Kidney glomerular epithelial cell (primary cell): ENCODE measurements around the gene RPL3.
"Not testable (repeated sequence)": the region's sequence is repeated elsewhere in the genome, so short reads cannot be mapped to it uniquely, and the experiment has no call there.

Experiments
- DNase-seq: peaks from one replicate; lab custom pipeline; 2025; lab: John Stamatoyannopoulos, UW

Gene RPL3

DNA sequence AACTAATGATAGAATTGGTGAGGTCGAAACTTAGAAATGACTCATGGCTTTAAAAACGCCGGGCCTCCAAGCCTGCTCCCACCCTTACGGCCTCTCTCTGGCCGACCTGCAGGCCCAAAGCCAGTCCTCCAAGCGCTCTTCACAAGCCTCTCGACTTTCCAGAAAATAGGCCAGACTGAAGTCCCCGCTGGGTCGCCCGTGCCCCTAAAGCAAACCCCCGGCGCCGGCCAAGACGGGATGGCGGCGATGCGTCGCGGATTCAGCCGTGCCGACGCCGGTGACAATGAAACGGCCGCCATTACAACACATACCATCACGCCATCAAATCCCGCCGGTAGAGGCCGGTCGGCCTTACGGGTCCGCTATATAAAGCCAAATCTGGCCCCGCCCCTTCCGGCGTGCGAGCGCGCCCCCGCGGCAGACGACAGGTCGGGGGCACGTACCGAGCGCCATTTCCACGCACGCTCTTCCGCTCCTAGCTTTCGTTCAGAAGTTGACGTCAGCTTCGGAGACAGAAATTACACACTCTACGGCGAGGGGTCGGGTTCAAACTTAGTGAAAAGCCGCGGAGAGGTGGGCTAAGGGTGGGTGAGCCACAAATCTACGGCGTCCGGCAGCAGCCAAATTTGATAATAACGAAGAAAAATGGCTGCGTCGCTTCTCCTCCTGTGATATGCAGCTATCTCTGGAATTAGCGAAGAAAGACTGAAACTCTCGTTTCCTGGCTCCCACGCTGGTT is at the start of gene RPL3:
Gene RPL3 (minus strand): TSS at position 340 of the 739 bp plus-strand sequence. CDS start 26 bp downstream, at position 314.
- peak; percentile 94 for DNase-seq

DNA sequence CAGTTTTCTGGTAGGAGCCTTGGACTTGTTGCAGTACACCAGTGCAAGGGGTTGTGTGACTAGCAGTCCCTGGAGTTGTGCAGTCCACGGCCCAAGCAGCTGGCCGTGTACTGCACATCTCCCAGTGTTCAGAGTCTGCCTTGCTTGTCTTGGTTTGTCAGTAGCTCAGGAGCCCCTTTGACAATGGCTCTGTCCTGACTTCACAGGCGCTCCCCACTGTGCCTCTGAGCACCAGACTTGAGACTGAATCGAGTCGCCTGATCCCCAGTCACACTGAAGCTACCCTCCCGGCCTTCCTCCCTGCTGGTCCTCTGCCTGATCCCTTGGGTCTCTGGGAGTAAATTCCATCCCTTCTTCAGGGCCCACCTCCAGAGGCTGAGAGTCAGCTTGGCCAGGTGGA is 49.8 kb upstream of the RPL3 start:
- DNase-seq = no peak

DNA sequence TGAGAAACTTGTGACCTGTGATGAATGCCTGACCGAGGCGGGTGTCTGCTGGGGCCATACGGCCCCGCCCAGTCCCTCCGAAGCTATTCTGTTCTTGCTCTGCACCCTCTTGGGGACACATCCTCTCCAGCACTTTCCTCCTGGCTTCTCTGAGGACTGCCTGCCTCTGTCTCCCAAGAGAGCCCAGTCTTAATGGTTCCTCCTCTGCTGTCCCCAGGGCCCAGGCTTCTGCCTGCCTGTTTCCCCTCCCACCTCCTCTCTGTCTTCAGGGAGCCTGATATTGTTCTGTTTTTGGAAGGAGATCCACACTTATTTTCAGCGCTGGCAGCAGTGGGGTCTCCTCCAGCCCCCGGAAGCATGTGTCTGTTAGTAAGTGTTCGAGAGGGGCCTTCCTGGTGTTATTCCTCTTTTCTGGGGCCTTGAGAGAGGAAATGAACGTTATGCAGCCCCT is 49.1 kb upstream of the RPL3 start:
- DNase-seq = no peak

DNA sequence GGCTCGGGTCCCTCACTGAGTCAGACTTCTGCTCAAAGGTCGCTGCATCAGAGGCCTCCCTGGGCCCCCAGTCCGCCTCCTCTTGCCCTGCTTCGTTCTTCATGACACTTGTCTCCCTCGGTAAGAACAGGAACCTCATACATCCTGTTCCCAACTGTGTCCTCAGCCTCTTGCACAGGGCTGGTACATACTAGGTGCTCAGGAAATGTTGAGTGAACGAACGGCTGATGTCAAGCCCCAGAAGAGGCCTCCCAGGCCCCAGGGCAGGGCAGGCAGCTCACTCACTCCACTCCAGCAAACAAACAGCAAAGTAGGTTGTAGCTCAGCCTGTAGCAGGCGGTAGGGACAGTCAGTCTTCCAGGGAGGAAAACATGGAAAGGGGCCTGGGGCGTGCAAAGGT is 47.6 kb upstream of the RPL3 start:
- no peak for DNase-seq

DNA sequence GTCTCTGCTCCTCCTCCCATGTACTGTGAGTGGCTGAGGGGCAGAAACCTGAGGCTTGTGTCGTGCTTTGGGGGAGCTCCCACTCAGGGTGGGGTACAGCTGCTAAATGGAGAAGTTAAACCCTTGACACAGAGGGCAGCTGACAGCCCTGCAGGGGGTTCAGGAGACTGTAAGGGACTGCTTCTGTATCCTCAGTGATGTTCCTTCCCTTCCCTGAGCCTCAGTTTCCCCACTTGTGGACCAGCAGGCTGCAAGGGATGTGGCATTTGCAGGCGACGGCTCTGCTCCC is 46.0 kb upstream of the RPL3 start:
- no peak for DNase-seq

DNA sequence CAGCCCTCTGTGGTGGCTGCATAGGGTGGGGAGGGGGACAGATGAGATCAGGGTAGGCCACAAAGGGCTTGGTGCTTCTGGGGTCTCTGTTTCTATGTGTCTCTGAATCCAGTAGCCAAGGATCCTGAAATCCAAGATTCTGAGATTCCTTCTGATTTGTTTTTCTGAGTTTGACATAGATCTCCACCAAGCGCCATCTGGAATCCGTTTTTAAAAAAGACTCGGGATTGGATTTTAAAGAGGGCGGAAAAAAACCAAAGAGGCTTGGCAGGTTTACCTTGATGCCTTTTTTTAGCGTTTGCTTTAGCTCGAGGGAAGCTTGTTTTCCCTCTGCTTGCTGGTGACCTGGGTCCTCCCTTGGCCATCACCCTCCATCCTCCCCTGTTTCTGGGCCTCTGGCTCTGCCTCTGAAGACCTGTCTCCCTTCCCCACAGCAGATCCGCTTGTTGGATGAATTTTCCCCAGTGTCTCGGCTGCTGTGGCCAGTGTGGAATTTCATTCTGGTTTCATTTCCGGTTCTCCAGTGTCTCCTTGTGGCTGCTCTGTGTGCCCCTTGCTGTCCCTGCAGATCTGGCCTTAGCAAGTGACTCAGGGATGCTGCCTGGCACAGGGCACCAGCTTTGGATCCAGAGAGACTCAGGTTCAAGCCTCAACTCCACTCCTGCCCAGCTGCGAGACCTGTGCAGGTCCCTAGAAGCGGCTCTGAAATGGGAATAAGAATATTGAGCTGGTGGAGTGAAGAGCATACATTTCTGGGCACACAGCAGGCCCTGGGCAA is 45.5 kb upstream of the RPL3 start:
- DNase-seq = no peak

DNA sequence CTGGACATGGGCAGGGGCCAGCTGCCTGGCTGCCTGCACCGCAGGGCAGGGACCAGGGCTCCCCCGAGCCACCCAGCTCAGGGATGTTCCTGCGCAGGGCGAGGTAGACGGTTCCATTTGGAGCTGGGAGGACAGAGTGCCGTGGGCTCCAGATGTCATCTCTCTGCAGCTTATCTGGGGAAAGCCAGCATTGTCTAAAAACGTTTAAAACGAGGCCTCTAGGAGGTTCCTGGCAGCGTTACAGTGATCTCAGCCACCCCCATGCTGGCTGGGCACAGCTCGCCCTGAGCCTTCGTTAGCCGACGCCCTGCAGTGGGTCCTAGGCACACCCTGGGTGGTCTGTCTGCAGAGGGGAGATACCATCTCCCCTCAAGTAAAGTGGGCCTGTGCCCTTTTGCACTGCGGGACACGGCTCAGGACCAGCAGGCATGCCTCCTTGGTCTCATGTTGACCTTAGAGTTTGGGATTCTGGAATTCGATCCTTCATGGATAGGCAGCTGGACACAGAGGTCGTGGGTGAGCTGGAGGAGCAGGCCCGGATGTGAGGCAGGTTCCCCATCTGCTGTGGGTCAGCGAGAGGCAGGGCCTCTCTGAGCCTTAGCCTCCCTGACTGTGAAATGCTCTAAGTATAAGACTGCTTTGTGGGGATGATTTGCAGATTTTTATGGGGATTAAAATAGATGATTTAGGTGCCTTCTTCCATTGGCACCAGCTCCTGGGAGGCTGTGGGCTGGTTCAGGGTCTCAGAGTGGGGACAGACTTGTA is 44.5 kb upstream of the RPL3 start:
- no peak for DNase-seq

DNA sequence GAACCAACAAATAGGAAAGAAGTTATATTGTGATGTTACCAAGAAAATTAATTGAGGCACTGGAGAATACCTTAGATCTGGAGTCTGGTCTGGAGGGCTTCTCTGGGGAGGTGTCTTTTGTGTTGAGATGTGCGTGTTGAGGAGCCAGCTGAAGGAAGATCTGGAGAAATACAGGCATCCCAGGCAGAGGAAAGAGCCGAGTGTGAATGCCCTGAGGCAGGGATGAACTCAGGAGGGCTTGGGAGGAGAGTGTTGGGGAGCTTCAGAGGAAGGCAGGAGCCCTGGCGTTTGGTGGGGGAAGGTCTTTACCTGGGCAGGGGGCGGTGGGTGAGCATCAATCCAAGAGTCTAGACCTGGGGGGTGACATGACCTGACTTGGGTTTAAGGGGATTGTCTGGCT is 43.5 kb upstream of the RPL3 start:
- DNase-seq = no peak

DNA sequence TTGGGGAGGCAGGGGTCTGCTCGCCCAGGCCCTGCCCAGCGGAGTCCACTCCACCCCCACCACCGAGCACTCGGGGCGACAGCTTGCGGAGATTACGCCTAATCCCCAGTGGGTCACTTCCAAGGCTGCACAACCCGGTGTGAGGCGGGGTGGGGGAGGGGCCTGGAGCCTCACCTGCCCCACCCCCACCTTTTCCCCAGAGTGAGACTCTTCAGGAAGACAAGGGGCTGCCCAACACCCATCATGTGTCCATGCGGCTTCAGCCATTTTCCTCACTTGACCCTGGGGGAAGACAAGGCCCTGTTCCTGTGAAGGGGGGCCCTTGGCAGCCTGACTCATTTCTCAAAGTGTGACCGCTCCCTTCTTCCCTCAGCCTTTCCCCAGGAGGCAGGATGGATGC is 42.8 kb upstream of the RPL3 start:
- DNase-seq = no peak

DNA sequence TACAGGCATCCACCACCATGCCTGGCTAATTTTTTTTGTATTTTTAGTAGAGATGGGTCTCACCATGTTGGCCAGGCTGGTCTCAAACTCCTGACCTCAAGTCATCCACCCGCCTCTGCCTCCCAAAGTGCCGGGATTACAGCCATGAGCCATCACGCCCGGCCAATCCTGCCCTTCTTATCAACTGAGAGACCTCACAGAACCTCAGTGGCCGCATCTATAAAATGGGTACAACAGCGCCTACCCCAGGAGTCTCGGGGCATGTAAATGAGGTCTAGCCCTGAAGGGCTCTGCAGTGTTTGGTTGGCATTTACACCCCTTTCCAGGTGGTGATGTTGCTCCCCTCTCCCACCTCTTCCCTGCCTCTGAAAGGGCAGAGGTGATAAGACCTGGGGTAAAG is 42.1 kb upstream of the RPL3 start:
- DNase-seq = no peak

DNA sequence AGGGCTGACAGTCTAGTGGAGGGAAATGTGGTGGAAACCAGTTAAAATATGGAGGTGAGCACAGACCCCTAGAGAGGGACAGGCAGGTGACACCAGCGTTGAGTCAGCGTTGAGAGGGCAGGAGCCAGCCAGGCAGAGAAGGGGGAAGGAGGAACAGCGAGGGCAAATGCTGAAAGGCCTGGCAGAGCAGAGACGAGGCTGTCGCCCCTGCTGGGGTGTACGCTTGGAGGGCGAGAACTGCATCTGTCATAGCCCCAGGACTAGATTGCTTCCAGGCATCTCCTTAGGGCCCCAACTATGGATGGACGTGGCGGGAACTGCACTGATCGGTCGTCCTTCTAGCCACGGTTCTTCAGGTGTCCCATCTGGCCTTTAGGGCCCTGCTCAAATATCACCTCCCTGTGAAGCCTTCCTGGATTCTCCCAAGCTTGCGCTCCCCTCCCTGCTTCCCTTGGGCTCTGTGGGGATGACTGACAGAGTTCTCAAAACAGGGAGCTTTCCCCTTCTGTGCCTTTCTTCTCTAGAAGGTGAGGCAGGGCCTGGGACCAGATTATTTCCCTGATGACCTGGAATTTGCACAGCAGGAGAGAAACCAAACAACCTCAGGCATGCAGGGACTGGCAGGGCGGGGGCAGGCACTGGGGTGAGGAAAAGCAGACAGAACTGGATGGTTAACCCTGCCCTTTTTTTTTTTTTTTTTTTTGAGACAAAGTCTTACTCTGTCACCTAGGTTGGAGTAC is 41.4 kb upstream of the RPL3 start:
- peak; percentile 72 for DNase-seq

DNA sequence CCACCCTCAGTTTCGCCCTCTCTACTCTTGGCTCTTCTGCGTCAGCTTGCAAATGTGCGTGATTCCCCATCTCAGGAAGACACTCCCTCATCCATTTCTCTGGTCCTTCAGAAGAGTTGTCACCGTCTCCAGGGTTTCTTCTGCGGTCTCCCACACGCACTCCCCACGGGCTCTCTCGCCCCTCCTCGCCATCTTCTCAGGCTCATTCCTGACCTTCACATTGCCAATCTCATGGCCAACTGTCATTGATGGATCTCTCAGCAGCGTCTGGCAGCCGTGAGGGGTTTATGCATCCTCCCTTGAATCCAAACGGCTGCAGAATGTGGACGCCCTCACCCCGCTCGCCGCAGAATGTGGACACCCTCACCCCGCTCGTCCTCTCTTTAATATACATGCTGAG is 40.8 kb upstream of the RPL3 start:
- DNase-seq = no peak

DNA sequence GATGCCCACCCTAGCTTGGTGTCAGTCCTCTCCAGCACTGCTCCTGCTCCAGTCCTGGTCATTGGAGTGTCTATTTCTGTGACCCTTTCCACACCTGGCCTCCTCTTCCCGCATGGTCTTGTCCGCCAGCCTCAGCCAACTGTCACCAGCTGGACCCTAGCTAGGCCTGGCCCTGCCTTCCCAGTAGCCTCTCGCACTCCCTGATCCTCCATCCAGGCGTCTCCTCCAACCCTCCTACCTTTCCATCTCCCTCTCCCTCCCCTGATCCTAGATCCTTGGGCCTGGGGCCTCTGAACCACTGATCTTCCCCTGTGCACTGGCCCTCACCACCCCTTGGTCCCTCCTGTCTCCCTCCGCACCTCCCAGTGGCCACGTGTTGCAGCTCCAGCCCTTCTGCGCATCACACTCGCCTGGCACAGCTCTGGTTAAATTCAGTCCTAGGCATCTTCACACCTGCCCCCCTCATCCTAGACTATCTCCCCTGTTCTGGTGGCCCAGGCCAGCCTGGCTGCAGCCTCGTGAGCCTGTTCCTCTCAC is 40.3 kb upstream of the RPL3 start:
- no peak for DNase-seq

DNA sequence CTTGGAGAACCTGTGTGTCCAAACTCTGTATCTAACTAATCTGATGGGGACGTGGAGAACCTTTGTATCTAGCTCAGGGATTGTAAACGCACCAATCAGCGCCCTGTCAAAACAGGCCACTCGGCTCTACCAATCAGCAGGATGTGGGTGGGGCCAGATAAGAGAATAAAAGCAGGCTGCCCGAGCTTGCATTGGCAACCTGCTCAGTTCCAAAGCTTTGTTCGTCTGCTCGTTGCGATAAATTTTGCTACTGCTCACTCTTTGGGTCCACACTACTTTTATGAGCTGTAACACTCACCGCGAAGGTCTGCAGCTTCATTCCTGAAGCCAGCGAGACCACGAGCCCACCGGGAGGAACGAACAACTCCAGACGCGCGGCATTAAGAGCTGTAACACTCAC is 38.8 kb upstream of the RPL3 start:
- DNase-seq = not testable (repeated sequence)

DNA sequence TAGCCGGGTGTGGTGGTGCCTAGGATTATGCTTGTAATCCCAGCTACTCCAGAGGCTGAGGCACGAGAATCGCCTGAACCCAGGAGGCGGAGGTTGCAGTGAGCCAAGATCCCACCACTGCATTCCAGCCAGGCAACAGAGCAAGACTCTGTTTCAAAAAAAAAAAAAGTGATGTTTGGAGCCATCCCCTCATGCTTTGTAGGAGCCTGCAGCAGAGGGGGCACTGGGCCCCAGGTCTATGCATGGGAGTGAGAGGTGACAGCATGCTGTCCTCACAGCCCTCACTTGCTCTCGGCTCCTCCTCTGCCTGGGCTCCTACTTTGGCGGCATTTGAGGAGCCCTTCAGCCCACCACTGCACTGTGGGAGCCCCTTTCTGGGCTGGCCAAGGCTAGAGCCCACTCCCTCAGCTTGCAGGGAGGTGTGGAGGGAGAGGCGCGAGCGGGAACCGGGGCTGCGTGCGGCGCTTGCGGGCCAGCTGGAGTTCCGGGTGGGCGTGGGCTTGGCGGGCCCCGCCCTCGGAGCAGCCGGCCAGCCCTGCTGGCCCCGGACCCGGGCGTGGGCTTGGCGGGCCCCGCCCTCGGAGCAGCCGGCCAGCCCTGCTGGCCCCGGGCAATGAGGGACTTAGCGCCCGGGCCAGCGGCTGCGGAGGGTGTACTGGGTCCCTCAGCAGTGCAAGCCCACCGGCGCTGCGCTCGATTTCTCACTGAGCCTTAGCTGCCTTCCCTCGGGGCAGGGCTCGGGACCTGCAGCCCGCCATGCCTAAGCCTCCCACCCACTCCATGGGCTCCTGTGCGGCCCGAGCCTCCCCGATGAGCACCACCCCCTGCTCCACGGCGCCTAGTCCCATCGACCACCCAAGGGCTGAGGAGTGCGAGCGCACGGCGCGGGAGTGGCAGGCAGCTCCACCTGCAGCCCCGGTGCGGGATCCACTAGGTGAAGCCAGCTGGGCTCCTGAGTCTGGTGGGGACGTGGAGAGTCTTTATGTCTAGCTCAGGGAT is 38.0 kb upstream of the RPL3 start:
- not testable (repeated sequence) for DNase-seq

DNA sequence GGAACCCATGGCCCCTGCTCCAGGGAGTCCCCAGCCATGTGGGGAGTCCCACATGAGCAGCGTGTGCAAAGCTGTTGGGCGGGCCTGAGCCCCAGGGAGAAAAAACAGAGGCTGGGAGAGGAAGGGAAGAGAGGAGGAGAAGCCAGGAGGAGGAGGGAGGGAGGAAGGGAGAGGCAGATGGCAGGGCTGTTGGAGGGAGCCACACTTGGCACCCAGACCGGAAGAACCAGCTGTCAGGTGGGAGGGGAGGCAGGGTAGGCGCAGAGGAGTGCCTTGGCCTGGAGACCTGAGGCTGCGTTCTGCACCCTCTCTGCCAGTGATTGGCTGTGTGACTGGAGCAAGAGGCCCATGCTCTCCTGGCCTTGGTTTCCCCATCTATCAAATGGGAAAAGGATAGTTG is 37.0 kb upstream of the RPL3 start:
- DNase-seq = no peak

DNA sequence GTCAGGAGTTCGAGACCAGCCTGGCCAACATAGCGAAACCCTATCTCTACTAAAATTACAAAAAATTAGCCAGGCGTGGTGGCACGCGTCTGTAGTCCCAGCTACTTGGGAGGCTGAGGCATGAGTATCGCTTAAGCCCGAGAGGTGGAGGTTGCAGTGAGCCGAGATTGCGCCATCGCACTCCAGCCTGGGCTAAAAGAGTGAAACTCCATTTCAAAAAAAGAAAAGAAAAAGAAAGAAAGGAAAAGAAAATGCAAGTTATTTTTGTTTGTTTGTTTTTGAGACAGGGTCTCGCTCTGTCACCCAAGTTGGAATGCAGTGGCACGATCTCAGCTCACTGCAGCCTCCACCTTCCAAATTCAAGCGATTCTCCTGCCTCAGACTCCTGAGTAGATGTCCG is 36.4 kb upstream of the RPL3 start:
- not testable (repeated sequence) for DNase-seq

DNA sequence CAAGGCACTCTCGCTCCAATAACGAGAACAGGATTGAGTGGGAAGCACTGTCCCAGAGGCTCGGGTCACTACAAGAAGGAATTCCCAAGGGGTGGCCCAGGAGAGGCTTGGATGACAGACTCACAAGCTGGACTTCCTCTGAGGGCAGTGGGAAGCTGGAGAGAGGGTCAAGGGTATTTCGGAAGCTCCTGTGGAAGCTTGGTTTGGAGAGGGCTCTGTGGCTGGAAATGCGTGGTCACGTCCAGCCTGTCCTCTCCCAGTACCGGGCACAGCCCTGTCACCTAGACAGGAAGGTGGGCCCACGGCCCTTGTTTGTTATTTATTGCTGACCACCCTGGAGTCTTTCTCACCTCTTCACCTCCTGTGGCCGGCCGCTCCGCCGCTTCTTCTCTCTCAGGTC is 35.7 kb upstream of the RPL3 start:
- DNase-seq = no peak

DNA sequence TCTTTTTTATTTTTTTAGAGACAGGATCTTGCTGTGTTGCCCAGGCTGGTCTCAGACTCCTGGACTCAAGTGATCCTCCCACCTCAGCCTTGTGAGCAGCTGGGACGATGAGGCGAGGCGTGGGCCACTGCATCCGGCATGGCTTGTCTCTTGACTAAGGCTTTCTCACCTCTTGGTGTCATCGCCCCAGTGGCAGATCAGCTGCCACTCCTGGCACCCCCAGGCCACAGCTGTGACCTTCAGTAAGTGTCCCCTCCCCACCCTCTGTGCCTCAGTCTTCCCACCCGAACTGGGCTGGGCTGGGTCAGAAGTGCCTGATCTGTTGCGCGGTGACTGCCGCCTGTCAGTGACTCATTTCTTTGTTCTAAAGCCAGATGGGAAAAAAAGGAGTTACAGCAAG is 33.9 kb upstream of the RPL3 start:
- no peak for DNase-seq

DNA sequence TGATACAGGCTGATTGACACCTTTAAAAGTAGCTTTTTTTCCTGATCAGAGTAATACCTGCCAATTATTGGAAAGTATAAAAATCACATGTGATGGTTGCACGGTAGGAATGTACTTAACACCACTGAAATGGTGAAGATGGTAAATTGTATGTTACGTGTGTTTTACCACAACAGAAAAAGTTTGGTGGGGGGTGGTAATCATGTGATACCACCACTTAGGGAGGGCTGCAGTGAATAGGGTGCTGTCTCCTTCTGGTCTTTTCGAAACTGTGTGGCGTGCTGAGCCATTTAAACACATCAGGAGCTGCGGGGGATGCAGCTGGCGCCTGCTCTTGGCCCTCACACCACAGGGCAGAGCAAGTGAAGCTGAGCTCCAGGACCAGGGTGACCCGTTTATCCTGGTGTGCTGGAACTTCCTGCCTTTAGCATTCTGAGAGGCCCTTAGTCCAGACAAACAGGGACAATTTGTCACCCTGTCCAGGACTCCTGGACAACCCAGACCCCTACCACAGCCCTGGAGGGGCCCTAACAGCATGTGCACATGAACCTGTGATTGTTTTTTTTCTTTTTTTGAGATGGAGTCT is 33.0 kb upstream of the RPL3 start:
- no peak for DNase-seq
